Stimulated activated CD8-positive, alpha-beta memory T cell treated with anti-CD3 and anti-CD28 coated beads, Interleukin-7, amount 100 ng/mL, for 1 hour (primary cell): ENCODE data around the gene CUL4A.

Experiments
- DNase-seq, 2 donors: peaks; one replicate each; pipeline ENCODE4 v3.0.0-alpha.2; 2020; ENCODE audit warnings: low read depth in 2 of 2

The CUL4A gene

DNA sequence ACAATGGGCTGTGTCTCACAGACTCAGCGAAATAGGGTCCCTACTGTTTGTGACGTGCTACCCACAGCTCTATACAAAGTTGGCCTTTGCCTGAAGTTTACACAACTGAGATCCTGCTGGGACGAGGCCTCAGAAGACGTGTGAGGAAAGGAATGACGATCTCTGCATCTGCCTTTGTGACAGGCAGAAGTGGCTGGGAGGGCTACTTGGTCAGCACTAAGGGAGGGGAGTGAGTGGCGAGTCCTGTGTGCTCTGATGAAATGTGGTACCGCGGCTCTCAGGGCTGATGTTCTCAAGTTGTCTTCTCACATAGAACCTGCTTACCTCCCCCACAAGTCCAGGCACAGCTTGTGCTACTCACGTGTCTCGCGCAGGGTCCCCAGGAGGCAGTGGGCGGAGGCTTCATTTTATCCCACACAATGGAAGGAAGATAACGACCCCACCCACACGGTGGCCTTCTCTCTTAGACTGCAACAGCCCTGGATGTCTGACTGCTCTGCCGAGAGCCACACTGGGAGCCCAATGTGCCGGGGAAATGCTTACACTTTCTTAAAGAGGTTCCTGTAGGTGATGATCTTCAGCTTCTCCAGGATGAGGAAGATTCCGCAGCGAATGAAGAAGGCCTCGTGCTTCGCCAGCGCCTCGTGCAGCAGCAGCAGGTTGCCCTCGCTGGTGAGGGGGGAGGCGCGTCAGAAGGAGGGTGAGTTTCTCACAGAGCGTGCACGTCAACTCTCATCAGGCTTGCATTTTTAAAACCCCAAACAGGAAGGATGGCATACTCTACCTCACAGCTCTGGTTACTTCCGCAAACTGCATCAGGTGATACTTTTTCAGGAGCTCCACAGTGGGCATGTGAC, 29.8 kb upstream of the CUL4A start:
- no peak for DNase-seq

DNA sequence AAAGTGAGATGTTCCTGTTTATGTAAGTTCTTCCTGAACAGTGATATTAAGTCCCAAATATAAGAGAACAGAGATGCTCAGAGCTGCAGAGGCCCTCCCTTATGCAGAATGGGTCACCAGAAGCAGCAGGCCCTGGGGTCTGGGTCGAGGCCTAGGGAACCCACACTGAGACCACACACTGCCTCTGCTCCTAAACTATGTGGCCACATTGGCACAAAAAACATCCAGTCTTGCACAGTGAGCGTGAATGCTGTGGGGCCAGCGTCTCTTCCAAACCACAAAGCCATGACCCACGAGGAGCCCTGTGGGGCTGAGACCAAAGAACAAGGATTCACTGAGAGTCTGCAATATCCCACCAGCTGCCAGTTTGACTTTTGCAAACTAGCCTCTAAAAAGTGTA, 27.4 kb upstream of the CUL4A start:
- DNase-seq = no peak

DNA sequence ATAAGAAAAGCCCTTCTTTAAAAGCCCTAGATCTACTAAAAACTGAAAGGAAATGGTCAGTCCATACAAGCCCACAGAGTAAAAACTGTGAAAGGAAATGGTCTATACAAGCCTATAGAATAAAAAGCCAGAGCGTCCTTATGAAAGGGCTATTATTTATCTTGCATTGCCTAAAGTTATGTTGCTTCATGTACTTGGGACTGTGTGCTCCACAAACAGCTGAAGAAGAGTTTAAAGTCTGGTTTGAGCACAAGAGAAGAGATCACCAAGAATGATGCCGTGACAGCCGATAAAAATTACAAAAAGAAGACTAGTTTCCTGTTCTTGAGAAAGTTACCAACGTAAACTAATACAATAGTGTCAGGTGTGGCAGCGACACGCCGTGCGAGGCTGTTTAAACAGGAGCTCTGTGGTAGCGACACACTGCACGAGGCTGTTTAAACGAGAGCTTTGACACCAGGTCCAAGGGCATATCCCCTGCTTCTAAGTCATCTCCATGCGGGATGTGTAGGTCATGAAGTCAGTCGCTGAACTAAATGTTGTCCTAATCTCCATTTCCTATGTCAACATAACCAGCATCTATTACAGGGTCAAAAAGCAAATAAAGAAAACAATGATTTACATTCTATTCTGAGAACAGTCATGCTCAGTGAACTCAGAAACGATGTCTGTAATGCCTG, 25.8 kb upstream of the CUL4A start:
- DNase-seq = no peak

DNA sequence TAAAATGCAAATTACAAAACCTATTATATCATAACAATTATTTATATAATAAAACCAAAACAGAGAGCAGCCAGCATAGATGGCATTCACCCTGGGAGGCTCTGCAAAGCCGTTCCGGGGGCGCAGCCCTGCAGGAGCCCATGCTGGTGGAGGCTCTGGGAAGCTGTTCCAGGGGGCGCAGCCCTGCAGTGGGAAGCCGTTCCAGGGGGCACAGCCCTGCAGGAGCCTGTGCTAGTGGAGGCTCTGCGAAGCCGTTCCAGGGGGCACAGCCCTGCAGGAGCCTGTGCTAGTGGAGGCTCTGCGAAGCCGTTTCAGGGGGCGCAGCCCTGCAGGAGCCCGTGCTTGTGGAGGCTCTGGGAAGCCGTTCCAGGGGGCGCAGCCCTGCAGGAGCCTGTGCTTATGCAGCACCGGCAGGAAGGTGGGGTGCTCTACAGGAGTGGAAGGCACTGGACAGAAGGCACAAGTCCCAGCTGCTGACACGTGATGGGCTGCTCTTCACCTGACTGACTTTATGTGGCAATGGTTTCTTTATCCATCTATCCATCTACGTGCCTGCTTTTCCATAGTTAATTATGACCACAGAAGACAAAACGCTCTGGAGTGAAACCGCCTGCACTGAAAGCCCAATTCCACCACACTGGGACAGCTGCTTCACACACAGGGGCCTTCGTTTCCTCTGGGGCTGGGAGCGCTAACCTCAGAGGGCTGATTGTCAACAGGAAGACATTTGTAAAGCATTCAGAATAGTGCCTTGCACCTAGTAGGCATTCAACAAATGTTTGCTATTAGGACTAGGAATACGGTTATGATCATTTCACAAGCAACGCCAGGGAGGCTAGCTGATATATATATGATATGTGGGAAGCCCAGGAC, 24.6 kb upstream of the CUL4A start:
- no peak for DNase-seq

DNA sequence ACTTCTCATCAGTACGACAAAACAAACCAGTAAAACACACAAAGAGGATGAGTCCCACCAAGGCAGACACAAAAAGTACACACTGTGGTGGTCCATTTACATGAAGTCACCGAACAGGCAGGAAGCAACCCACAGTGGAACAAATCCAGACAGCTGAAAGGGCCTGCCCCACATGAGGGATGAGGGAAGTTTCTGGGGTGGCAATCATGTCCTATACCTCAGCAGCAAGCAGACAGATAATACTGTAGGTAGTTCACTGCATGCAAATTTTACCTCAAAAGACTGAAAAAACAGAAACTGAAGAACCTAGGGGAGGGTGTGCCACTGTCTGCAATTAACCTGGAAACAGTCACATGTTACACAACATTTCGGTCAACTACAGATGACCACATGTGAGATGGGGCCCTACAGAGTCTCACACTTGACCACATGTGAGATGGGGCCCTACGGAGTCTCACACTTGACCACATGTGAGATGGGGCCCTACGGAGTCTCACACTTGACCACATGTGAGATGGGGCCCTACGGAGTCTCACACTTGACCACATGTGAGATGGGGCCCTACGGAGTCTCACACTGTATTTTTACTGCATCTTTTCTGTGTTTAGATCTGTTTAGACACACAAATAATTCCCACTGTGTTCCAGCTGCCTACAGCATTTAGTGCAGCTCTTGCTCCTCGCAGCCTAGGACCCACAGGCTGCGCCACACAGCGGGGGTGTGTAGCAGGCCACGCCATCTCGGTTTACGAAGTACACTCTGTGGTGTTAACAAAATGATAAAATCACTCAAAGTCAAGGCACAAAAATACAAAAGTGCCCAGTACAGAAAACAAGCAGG, 23.1 kb upstream of the CUL4A start:
- DNase-seq = no peak

DNA sequence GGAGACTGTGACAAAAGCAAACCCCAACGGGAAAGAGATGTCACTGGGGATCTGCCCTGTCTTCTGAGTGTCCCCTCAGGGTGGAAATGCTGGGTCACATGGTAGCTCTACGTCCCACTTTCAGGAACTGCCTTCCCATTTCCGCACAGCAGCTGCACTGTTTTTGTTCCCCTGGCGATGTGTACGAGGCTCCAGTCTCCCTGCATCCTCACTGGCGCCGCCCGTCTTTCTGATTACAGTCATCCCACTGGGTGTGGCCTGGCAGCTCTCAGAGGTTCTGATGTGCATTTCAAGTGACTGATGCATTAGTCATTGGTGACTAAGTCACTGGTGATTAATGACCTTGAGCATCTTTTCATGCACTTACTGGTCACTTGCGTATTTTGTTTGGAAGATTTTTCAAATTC, 22.1 kb upstream of the CUL4A start:
- DNase-seq = no peak

DNA sequence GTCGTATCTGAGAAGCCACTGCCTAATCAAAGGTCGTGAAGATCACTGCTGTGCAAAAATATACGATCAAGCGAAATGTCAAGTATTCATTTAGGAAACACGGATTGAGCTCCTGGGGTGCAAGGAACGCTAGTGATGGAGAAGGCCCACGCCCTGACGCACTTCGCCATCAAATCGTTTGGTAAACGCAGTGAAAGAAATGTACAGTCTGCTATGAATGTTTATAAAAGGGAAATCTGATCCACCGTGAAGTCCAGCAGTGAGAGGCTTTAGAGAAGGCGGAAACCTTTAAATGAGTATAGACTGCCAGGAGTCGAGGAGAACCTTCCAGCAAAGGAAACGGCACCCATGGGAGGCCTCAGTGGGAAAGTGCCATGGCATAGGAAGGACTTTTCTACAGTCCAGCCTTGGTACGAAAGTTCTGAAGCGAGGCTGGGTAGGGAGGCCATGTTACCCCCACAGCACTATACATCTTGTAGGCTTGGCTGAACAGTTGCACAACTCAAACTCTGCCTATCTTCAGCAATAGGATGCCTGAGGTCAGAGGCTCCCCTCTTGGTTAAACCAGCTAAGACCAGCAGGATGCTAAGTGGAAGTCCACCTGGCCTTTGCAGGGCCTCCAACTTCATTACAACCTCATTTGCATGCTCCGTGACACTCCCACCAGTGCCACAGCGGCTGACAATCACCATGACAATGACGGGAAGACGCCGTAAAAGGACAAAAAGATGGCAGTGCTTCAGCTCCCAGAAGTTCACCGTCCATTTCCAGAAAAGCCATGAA, 21.3 kb upstream of the CUL4A start:
- DNase-seq = no peak

DNA sequence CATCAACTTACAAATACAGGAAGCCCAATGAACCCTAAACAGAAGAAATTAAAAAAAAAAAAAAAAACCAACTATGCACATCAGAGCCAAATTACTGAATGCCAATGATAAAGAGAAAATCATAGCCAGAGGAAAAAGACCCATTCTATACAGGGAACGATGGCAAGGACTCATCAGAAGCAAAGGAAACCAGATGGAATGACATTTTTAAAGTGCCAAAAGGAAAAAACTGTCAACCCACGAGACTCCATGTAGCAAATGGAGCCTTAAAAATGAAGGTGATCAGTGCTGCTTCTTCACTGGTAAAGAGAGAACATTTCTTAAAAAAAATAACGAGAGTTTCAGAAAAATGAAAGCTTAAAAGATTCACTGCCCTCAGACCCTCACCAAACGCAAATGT, 19.2 kb upstream of the CUL4A start:
- DNase-seq = no peak

DNA sequence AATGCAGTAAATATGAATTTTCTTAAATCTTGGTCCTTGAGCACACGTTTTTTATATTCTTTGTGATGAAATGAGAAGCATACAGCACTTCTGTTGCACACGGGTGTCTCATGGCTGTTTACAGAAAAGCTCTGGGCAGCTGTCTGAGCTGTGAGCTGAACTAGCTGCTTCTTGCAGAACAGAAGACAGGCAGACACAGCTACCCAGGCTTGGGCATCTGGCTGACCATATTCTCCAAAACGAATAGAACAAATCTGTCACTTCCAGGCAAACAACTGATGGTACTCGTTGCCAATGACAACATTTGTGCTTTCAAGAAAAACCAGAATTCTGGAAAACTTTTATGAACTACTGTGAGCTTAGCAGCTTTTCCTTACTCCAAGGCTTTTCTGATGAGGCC, 17.1 kb upstream of the CUL4A start:
- DNase-seq = no peak

DNA sequence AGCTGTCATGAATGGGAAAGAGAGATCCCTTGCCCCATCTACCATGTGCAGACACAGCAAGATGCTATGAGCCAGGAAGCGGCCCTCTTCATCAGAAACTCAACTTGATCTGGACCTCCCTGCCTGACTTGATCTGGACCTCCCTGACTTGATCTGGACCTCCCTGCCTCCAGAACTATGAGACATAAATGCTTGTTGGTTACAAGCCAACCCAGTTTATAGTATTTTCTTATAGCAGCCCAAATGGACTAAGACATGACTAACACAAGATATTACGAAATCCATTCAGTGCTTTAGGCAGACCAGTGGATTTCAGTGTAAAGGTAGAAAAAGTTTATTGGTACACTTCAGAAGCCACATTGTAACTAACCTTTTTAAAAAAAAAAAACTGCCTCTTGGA, 16.5 kb upstream of the CUL4A start:
- DNase-seq = no peak

DNA sequence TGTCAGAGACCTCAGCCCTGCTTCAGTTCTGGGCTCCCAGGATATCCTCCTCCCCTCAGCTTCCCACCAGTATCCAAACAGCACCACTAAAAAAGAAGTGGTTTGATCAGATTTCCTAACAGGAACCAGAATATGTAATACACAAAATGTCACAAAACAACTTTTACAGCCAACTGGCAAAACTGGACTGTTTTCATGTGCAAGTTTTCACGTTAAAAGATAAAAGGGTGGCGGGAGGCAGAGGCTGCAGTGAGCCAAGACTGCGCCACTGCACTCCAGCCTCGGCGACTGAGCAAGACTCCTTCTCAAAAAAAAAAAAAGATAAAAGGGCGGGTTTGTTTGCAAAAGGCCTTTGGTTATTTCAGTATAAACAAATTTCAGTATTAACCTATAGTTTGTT, 14.1 kb upstream of the CUL4A start:
- no peak for DNase-seq

DNA sequence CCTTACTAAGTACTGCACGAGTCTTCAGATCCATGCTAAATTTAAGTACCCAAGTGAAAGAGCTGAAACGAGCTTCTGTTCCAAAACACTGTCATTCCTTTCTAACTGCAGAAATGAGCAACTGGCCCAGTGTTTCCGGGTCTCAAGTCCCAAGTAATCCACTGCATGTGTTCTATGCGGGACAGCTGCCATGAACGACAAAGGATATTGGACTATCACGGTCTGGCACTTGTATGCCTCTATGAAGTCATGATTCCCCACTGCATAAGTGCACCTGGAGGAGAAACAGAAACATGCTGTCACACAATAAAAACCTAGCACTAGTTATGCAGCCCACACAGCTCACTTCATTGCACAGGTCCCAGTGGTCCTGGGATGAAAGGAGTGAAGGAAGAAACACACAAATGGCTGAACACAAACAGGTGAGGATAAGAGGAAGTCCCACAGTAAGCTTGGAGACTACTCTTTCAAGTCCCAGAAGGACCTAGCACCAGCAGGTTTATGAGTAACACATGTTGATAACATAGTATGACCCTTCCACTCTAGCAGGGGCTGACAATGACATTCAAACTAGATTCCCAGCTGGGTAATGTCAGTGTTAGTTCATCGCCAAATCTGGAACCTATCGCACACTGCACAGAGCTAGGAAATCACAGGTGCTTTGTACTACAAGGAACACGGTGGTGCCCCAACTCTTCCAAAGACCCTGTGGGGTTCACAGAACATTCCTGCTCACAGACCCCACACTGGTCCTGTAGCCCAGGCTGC, 12.3 kb upstream of the CUL4A start:
- no peak for DNase-seq

DNA sequence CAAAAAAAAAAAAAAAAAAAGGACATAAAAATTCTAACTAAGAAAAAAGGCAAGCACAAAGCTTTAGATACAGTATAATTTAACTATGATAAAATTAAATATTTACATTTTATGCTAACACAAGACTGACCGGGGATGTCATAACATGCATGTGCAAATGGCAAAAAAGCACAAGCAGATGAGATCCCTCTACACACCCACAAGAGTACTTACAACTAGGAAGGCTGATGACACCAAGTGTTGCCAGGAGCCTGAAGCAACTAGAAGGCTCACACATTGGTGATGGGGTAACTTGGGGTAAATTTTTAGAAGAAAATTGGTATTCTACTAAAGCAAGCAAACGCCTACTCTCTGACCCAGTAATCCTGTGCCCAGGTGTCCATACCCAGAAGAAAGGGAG, 7.6 kb upstream of the CUL4A start:
- no peak for DNase-seq

DNA sequence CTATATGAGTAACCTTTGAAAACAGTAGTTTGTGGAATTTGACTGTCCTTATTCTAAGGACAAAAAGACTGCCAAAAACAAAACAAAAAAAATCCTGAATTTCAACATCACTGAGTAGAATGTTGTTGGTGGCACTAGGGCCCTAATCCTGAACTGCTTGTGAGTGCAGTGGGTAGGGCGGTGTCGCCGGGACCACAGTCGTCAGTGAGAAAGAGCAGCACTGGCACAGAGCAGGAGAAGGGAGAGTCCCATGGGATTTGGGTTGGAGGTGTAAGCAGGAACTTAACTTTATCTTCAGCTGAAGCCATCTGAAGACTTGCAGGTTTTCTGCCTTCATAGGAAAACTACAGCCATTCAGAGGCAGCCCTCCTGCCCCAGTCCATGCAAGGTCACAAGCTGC, 6.5 kb upstream of the CUL4A start:
- no peak for DNase-seq

DNA sequence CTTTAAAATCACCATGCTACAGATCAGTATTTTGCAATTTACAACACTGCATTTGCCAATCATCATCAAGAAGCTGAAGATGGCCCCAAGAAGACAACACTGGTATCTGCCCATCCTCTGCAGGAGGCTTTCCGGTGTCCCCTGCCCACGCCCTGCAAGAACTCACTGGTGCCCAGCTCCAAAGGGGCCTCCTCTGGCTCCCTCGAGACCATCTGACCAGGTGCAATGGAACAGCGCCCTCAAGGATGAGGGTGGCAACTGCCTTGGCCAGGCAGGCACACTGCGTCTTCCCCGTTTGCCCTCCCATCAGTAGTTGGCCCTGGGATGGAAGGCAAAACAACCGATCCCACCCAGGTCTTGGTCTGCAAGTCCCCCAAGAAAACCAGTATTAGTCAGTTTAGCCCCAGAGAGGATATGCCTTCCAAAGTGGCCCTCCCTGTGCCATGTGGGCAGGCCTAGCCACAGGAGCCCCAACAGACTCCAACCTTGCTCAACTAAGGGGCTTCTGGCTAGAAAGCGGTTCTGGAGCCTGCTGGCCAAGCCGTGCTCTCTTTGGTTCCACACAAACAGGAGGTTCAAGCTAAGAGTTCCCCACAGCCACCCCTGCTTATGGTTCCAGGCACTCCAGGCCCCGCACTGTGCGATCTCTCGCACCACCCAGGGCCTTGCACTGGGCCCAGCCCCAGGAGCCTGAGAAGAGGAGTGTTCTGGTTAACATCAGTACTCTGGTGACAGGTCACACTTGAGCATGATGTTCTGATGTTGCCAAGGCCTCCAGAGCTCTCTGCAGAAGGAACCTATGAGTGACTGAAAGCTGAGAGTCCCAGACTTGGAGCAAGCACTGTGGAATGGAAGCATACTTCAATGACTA, 5.7 kb upstream of the CUL4A start:
- DNase-seq = no peak

DNA sequence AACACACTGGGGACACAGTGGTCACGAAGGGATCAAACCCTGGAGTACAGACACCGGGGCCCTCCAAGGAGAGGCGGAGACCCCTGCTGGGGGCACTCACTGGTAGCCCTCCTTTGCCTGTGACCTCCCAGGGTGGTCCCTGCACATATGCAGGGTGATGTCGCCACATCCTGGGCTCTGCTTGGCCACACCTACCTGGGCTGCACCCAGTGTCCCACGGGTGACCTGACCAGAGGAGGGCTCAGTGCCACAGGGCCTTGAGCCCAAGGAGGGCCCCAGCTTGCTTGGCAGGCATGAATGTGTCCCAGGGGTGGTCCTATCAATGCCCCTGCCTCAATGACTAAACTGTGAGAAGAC, 5.1 kb upstream of the CUL4A start:
- DNase-seq = no peak

DNA sequence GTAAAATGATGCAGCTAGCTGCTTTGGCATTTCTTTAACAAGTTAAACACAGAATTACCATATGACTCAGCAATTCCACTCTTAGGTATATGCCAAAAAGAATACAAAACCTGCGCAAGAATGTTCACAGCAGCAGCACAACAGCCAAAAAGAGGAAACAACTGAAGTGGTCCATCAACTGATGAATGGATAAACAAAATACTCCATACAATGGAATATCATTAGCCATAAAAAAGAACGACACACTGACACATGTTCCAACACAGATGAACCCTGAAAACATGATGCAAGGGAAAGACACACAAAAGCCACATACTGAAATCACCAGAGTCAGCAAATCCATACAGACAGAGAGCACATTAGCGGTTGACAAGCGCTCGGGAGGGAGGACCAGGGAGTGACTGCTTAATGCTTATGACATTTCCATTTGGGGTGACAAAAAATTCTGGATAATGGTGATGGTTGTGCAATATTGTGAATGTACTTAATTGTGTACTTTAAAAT, 3.9 kb upstream of the CUL4A start:
- DNase-seq = no peak

DNA sequence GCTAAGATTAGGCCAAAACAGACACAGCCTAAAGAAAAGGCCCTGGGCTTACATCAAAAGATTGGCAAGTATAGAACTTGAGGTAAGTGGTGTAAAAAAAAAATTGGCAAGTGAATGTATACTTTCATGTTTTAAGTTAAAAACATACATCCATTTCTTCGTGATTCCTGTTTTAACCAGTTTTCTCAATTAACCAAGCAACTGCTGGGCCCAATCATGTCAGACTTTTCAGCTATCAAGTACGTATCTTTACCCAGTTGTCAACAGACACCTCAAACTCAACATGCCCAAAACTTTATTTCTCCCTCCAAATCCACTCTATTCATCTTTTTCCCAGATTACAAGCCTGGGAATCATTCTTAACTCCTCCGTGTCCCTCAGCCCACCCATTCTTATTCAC, 2.0 kb upstream of the CUL4A start:
- DNase-seq = no peak

DNA sequence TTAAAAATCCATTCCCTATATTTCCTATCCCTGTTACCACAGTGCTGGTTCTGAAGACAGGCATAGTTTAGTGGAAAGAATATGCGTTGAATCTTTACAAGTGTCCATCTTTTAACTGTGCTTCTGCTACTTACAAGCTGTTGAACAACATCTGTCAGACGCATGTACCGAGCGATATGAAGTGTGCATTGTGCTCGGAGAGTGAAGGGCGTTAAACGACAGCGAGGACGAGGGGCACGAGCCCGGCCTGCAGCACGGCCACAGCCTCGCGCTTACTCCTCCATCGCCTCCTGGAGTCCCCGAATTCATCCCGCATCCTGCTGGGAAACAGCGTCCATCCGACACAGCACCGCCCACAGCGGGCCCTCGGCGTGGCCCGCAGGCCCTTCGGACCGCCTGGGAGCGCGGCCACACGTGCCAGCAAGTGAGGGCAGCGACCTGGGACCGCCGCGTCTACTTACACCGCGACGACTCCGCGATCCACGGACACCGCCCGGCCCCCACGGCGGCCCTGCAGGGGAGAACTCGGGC, 1.5 kb upstream of the CUL4A start:
- DNase-seq = no peak
